ENCODE results near the gene CCT8. TPM values are rescaled to one million over a fixed set of nuclear protein-coding genes. Genes with fewer than 3 reads are reported as not detected.
"Not testable (repeated sequence)": the region's sequence is repeated elsewhere in the genome, so short reads cannot be mapped to it uniquely, and the experiment has no call there.

The CCT8 gene
- polyA plus RNA-seq, 1 donor = 173 TPM

GRCh38 chr21:29024474-29025327 is 48.7 kb downstream of the CCT8 start, which contains the start of gene USP16:
USP16 (plus strand) TSS chr21:29024668; CDS start chr21:29027914, 3,246 bp downstream.
- DNase-seq (ENCODE audit: low read depth) = peak; percentile 98

GRCh38 chr21:29022166-29022565 is 51.3 kb downstream of the CCT8 start:
- DNase-seq (ENCODE audit: low read depth) = no peak

GRCh38 chr21:29018540-29018939 is 54.9 kb downstream of the CCT8 start:
- DNase-seq (ENCODE audit: low read depth) = no peak

- DNase-seq (ENCODE audit: low read depth) = no peak
Measured at GRCh38 chr21:29017639-29018237, 55.7 kb downstream of the CCT8 start.

- not testable (repeated sequence) for DNase-seq (ENCODE audit: low read depth)
Measured at GRCh38 chr21:29011236-29011635, 62.2 kb downstream of the CCT8 start.

GRCh38 chr21:29008367-29008766 is 65.1 kb downstream of the CCT8 start:
- DNase-seq (ENCODE audit: low read depth) = no peak

GRCh38 chr21:29007810-29008209 is 65.6 kb downstream of the CCT8 start:
- no peak for DNase-seq (ENCODE audit: low read depth)

GRCh38 chr21:29007135-29007534 is 66.3 kb downstream of the CCT8 start:
- DNase-seq (ENCODE audit: low read depth) = no peak

Other genes starting within 250 kb of the CCT8 start
- 22.5 TPM for gene LTN1, start 80.8 kb downstream of the CCT8 start, polyA plus RNA-seq (ENCODE audit: insufficient read length)
- gene RWDD2B, start 54.3 kb downstream of the CCT8 start, polyA plus RNA-seq (ENCODE audit: insufficient read length) = 22.6 TPM
- 43.0 TPM for gene USP16, start 49.0 kb downstream of the CCT8 start, polyA plus RNA-seq (ENCODE audit: insufficient read length)
- 69.1 TPM for gene MAP3K7CL, start 57.0 kb upstream of the CCT8 start, polyA plus RNA-seq (ENCODE audit: insufficient read length)
- 25.6 TPM for gene BACH1, start 225.3 kb upstream of the CCT8 start, polyA plus RNA-seq (ENCODE audit: insufficient read length)